Measurements from ENCODE around the gene UGT2A2.

UGT2A2 gene

DNA sequence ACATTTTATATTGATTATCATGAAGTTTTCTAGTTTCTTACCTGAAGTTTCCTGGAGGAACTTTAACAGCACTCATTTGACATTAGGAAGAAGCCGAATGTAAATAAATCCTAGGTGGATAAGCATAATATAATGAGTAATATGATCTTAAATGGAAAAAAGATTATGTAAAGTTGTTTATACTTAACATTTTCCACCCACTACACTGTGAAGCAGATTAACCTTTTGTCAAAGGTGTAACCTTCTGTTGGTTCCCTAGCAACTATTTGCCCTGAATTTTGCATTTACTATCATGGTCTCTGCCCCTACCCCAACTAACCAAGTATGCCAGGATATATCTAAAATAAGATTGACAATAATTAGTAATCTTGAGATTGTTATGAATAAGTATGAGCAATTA, 13.7 kb upstream of the UGT2A2 start, which contains the start of gene UGT2A1:
UGT2A1 (minus strand) TSS at position 101 of the 400 bp plus-strand sequence. CDS start 5,603 bp downstream, outside the sequence.
- TF ChIP-seq, protein P1, sequence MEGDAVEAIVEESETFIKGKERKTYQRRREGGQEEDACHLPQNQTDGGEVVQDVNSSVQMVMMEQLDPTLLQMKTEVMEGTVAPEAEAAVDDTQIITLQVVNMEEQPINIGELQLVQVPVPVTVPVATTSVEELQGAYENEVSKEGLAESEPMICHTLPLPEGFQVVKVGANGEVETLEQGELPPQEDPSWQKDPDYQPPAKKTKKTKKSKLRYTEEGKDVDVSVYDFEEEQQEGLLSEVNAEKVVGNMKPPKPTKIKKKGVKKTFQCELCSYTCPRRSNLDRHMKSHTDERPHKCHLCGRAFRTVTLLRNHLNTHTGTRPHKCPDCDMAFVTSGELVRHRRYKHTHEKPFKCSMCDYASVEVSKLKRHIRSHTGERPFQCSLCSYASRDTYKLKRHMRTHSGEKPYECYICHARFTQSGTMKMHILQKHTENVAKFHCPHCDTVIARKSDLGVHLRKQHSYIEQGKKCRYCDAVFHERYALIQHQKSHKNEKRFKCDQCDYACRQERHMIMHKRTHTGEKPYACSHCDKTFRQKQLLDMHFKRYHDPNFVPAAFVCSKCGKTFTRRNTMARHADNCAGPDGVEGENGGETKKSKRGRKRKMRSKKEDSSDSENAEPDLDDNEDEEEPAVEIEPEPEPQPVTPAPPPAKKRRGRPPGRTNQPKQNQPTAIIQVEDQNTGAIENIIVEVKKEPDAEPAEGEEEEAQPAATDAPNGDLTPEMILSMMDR (IDR thresholded peaks at IDR 0.05; ENCODE audit: low read depth, low read length) = no peak
- no peak for DNase-seq
- H3K36me3 ChIP-seq = no peaks in the 10 kb centered on the region

DNA sequence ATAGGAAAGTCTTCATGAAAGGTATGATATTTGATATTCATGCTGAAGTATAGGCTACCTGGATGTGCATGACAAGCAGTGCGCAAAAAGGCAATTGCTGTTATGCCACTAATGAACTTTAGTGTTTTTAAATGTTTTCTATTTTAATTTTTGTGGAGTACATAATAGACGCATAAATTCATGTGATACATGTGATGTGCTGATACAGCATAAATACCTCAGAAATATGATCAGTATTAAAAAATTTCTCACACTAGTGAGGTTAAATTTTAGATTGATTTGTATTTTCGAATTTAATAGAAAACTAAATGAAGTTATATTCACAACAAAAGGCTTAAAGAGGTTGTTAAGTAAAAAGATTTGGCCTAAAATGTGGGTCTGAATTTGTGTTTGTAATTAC, 11.4 kb upstream of the UGT2A2 start:
- TF ChIP-seq, protein P1 (IDR thresholded peaks at IDR 0.05; ENCODE audit: low read depth, low read length) = no peak
- no peaks in the 10 kb centered on the region for H3K27me3 ChIP-seq (ENCODE audit: insufficient read depth, low read depth, severe bottlenecking)
- no peak overlapping the region for H3K4me3 ChIP-seq (ENCODE audit: low read depth, low read length)
- no peaks in the 10 kb centered on the region for H3K9me3 ChIP-seq (ENCODE audit: severe bottlenecking)
- H3K36me3 ChIP-seq = no peaks in the 10 kb centered on the region
- DNase-seq = no peak
- H3K27ac ChIP-seq = no peak overlapping the region

More for the DNA sequence above, 13.7 kb upstream of the UGT2A2 start, which contains the start of gene UGT2A1:
- H3K4me3 ChIP-seq (ENCODE audit: low read depth, low read length) = no peak within 1 kb of the TSS
- no peak within 1 kb of the TSS for H3K27ac ChIP-seq
- no peaks in the 10 kb centered on the region for H3K27me3 ChIP-seq (ENCODE audit: insufficient read depth, low read depth, severe bottlenecking)
- no peaks in the 10 kb centered on the region for H3K9me3 ChIP-seq (ENCODE audit: severe bottlenecking)

DNA sequence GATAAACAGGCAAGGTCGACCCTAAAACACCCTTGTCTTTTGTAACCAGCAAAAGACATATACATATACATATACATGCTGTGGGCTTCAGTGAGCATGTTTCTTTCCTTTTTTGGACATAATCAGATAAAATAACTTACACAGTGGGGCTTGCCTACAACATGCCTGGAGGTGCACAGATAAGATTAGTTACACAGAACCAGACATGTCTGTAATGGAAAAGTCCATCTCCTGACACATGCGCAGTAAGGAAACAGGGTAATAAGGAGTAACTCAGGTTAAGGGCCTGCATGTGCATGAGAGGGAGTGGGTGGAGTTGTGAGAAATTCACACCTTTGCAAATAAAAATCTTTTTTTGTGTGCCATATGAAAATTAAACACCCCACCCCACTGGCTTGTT, 10.2 kb upstream of the UGT2A2 start:
- no peaks in the 10 kb centered on the region for H3K36me3 ChIP-seq
- TF ChIP-seq, protein P1 (IDR thresholded peaks at IDR 0.05; ENCODE audit: low read depth, low read length) = no peak
- H3K4me3 ChIP-seq (ENCODE audit: low read depth, low read length) = no peak overlapping the region
- H3K27me3 ChIP-seq (ENCODE audit: insufficient read depth, low read depth, severe bottlenecking) = no peaks in the 10 kb centered on the region
- H3K27ac ChIP-seq = no peak overlapping the region
- DNase-seq = no peak
- H3K9me3 ChIP-seq (ENCODE audit: severe bottlenecking) = no peaks in the 10 kb centered on the region

DNA sequence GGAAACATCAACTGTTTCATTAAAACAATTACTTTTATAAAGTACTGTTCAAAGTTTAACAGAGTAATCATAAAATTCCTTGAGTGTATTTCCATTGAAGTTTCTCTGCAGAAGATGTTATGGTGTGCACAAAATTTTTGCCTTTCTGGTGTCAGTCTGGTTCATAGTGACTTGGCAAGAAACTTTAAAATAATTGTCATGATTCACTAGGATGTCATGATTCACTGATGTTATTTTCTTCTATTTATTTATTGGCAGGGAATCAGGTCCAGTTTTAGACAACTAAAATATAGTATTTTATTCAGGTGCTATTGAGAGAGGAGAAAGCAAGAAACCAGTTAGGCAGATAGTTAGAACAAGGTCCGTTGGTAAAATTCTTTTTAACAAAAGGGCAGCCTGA, 9.8 kb upstream of the UGT2A2 start:
- H3K36me3 ChIP-seq = no peaks in the 10 kb centered on the region
- H3K27ac ChIP-seq = no peak overlapping the region
- H3K4me3 ChIP-seq (ENCODE audit: low read depth, low read length) = no peak overlapping the region
- H3K27me3 ChIP-seq (ENCODE audit: insufficient read depth, low read depth, severe bottlenecking) = no peaks in the 10 kb centered on the region
- DNase-seq = no peak
- TF ChIP-seq, protein P1 (IDR thresholded peaks at IDR 0.05; ENCODE audit: low read depth, low read length) = no peak
- no peaks in the 10 kb centered on the region for H3K9me3 ChIP-seq (ENCODE audit: severe bottlenecking)

DNA sequence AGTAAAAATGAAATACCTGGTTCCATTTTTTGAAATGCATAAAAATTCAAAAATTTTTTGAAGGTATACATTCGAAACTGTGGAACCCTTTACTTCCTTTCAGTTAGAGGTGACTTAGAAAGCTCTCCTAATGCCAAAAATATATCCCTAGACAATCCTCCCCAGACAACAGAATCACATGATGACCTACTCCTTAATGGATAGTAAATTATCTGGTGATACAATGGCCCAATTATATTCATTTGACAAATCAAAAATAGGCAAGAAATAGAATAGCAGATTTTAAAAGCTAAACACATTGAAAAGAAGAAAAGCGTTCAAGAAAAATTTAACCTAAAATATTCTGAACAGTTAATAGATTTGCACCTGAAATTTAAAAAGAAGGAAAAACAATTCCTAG, 3.5 kb upstream of the UGT2A2 start:
- DNase-seq = no peak
- Histone ChIP-seq H3K4me3 (ENCODE audit: low read depth, low read length) (no peak overlapping the region), H3K27ac (no peak overlapping the region), H3K9me3 (ENCODE audit: severe bottlenecking) (no peaks in the 10 kb centered on the region), H3K36me3 (no peaks in the 10 kb centered on the region), H3K27me3 (ENCODE audit: insufficient read depth, low read depth, severe bottlenecking) (no peaks in the 10 kb centered on the region)
- TF ChIP-seq, protein P1 (IDR thresholded peaks at IDR 0.05; ENCODE audit: low read depth, low read length) = no peak

DNA sequence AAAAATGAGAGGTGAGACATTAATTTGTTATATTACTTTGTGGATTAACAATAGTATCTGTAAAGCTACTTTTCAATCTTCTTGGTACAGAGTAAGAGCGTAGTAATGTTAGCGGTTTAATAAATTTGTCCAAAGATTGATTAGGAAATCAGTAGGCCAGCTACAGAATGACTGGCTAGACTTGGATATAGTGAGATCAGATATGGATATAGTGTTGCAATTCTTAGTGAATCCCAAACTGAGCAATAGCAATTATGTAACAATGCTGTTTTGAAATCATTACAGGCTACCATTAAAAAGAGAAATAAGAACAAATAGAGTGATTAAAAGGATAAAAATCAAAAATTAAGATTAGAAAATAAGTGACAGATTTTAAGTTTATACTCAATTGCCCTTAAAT, 847 bp upstream of the UGT2A2 start:
- no peak for DNase-seq
- TF ChIP-seq, protein P1 (IDR thresholded peaks at IDR 0.05; ENCODE audit: low read depth, low read length) = no peak
- no peaks in the 10 kb centered on the region for H3K27me3 ChIP-seq (ENCODE audit: insufficient read depth, low read depth, severe bottlenecking)

More for the DNA sequence above, 847 bp upstream of the UGT2A2 start:
- Histone ChIP-seq H3K27ac (no peak overlapping the region), H3K9me3 (ENCODE audit: severe bottlenecking) (no peaks in the 10 kb centered on the region), H3K4me3 (ENCODE audit: low read depth, low read length) (no peak overlapping the region), H3K36me3 (no peaks in the 10 kb centered on the region)

Data from WERI-Rb-1 (cell line).